HepG2 (cell line): ENCODE data around the gene ITGA6. TPM values are rescaled to one million over a fixed set of nuclear protein-coding genes. Genes with fewer than 3 reads are reported as not detected.

Experiments used
- ATAC-seq: fragments of 200-7000 bp; cut with Tn5 transposase; 3 replicates; pipeline ENCODE4 v1.9.1; 2020; ENCODE audit warnings: mild to moderate bottlenecking, moderate library complexity
- BruUV-seq: library from RNA; stranded (reverse); fragments of 400-500 nt; replicated peaks from 2 replicates; lab custom pipeline; 2021; lab: Mats Ljungman, UMichigan
- CTCF ChIA-PET: fragments of 300-600 bp; formaldehyde crosslinking; extraction: SDS; loops from one replicate; lab custom pipeline; 2021; ENCODE audit warnings: low total read pairs, inconsistent platforms, low intra/inter-chr PET ratio; lab: Yijun Ruan, JAX
- POLR2A ChIA-PET: fragments of 350-600 bp; sonication (Branson Sonifier 250); formaldehyde crosslinking; loops from one replicate; lab custom pipeline; 2020; ENCODE audit warnings: antibody characterized with exemption, inconsistent platforms; lab: Yijun Ruan, JAX
- DNase-seq: peaks from one replicate; pipeline ENCODE4 v3.0.0-alpha.2; 2015; ENCODE audit warnings: low spot score
- FAIRE-seq: peaks from 3 replicates; lab custom pipeline; 2011; peaks lifted over from hg19 to GRCh38; lab: Jason Lieb, UNC
- H2AFZ ChIP-seq: one replicate; pipeline ENCODE4 v1.6.1; 2011; ENCODE audit warnings: low read length, inconsistent platforms
- H3K27ac ChIP-seq: fragments of 300-600 bp; 3 replicates; pipeline ENCODE4 v1.8.0; 2011; ENCODE audit warnings: mixed run types, mild to moderate bottlenecking, mixed read lengths, low read length, inconsistent platforms; ENCODE audit not compliant: insufficient read depth; ENCODE audit errors: extremely low read length
- H3K27me3 ChIP-seq, 2 experiments: fragments of 200-600 bp in 1 of 2; 2 replicates in 1 of 2; 3 replicates in 1 of 2; pipeline versions ENCODE4 v1.6.0 to v1.8.0; 2011; ENCODE audit warnings: low read length in 2 of 2, mild to moderate bottlenecking in 2 of 2, moderate library complexity in 2 of 2, inconsistent platforms in 1 of 2; ENCODE audit not compliant: insufficient read depth in 2 of 2, control insufficient read depth in 1 of 2
- H3K36me3 ChIP-seq, 2 experiments: fragments of 200-600 bp in 1 of 2; replicated peaks in 1 of 2; 2 replicates in 1 of 2; 3 replicates in 1 of 2; pipeline versions ENCODE4 v1.5.1 to v1.8.0; 2011; ENCODE audit warnings: low read length in 2 of 2, inconsistent platforms in 1 of 2; ENCODE audit not compliant: insufficient read depth in 2 of 2, control insufficient read depth in 1 of 2
- H3K4me1 ChIP-seq: 2 replicates; pipeline ENCODE4 v1.5.1; 2012; ENCODE audit warnings: low read length, inconsistent platforms; ENCODE audit not compliant: insufficient read depth
- H3K4me2 ChIP-seq: 2 replicates; pipeline ENCODE4 v1.6.0; 2011; ENCODE audit warnings: low read depth, low read length, inconsistent platforms
- H3K4me3 ChIP-seq, 3 experiments: fragments of 200-600 bp in 1 of 3; sonication (generic), shearing (Covaris generic) in 1 of 3; replicated peaks in 1 of 3; 2 replicates each; pipeline ENCODE4 v1.5.1; 2011 to 2016; ENCODE audit warnings: low read length in 3 of 3, inconsistent platforms in 2 of 3, low read depth in 2 of 3, mild to moderate bottlenecking in 2 of 3, control low read depth in 1 of 3, mixed read lengths in 1 of 3; ENCODE audit not compliant: insufficient read depth in 1 of 3
- H3K79me2 ChIP-seq: one replicate; pipeline ENCODE4 v1.6.1; 2011; ENCODE audit warnings: low read length, inconsistent platforms; ENCODE audit not compliant: insufficient read depth
- H3K9ac ChIP-seq: 2 replicates; pipeline ENCODE4 v1.6.0; 2011; ENCODE audit warnings: mild to moderate bottlenecking, low read depth, low read length, inconsistent platforms; ENCODE audit not compliant: insufficient read depth
- H3K9me3 ChIP-seq: 2 replicates; pipeline ENCODE4 v1.5.1; 2012; ENCODE audit warnings: mild to moderate bottlenecking, low read length
- H4K20me1 ChIP-seq: 2 replicates; pipeline ENCODE4 v1.6.0; 2011; ENCODE audit warnings: inconsistent platforms, mild to moderate bottlenecking, low read length, moderate library complexity; ENCODE audit not compliant: insufficient read depth
- DMAP1 ChIP-seq: IDR thresholded peaks from 2 replicates; pipeline ENCODE4 v1.6.1; 2016
- DRAP1 ChIP-seq: IDR thresholded peaks from 2 replicates; pipeline ENCODE4 v1.6.1; 2016; ENCODE audit warnings: missing genetic modification reagents, missing compliant biosample characterization
- EED ChIP-seq: sonication (generic); formaldehyde crosslinking; IDR thresholded peaks from 2 replicates; pipeline ENCODE4 v1.5.0; 2020; ENCODE audit warnings: mild to moderate bottlenecking, missing genetic modification reagents
- KDM1A ChIP-seq: IDR thresholded peaks from 2 replicates; pipeline ENCODE4 v1.6.1; 2016; ENCODE audit warnings: missing compliant biosample characterization
- KLF16 ChIP-seq, 2 experiments: sonication (generic) in 1 of 2; formaldehyde crosslinking in 1 of 2; IDR thresholded peaks; 2 replicates each; pipeline versions ENCODE4 v1.6.1 to v1.8.0; 2016 to 2023; ENCODE audit warnings: missing genetic modification reagents in 2 of 2, missing compliant biosample characterization in 1 of 2
- RFX3 ChIP-seq: IDR thresholded peaks from 2 replicates; pipeline ENCODE4 v1.6.1; 2016; ENCODE audit warnings: missing biosample characterization, missing genetic modification reagents
- STAT5B ChIP-seq: sonication (generic); formaldehyde crosslinking; IDR thresholded peaks from 2 replicates; pipeline ENCODE4 v1.4.0; 2020; ENCODE audit warnings: missing genetic modification reagents
- TMF1 ChIP-seq: sonication (generic); formaldehyde crosslinking; IDR thresholded peaks from 2 replicates; pipeline ENCODE4 v1.8.1; 2022; ENCODE audit warnings: low read depth, missing genetic modification reagents
- ZNF607 ChIP-seq: sonication (generic); formaldehyde crosslinking; IDR thresholded peaks from 2 replicates; pipeline ENCODE4 v1.5.1; 2020; ENCODE audit warnings: missing genetic modification reagents, mild to moderate bottlenecking, borderline replicate concordance
- ZNF614 ChIP-seq: IDR thresholded peaks from 2 replicates; pipeline ENCODE4 v1.6.1; 2018; ENCODE audit warnings: missing biosample characterization, missing genetic modification reagents, inconsistent platforms, borderline replicate concordance
- WGBS: methylation state at CpG from one replicate; pipeline ENCODE4 v1.1.6; 2017; ENCODE audit warnings: low lambda C conversion rate; 5-methylcytosine and 5-hydroxymethylcytosine counted together
- in situ Hi-C: cut with HindIII; loops from 2 replicates; pipeline ENCODE4 v1.10.0; 2017; ENCODE audit warnings: low pct_unique_long_range_greater_than_20kb; ENCODE audit not compliant: extremely low pct_ligation_motif_present
- intact Hi-C: fragments of 100-400 bp; cut with micrococcal nuclease; formaldehyde crosslinking; loops from one replicate; pipeline ENCODE4 v1.10.0; 2022; ENCODE audit not compliant: unreplicated experiment
- polyA plus RNA-seq, 8 experiments: library from polyadenylated mRNA; depleted of rRNA in 3 of 8; stranded (reverse) in 7 of 8; unstranded in 1 of 8; fragments of >200 nt; fragmentation: Illumina TruSeq in 4 of 8; extraction: Trizol in 4 of 8; gene quantifications; 2 replicates each; pipeline versions ENCODE4 v1.2.1 to v1.2.3, GENCODE V29; 2011 to 2016; ENCODE audit warnings: low read depth in 4 of 8, missing spikeins in 1 of 8, mixed read lengths in 1 of 8; ENCODE audit not compliant: insufficient read depth in 1 of 8
- total RNA-seq, 5 experiments: library from RNA; depleted of rRNA; stranded (reverse); fragments of >200 nt; fragmentation: Illumina TruSeq; extraction: Trizol; gene quantifications; 2 replicates each; pipeline ENCODE4 v1.2.3, GENCODE V29; 2016; ENCODE audit warnings: low read depth in 1 of 5
- TF ChIP-seq, protein P1 (sequence below): sonication (generic); formaldehyde crosslinking; IDR thresholded peaks from 2 replicates; pipeline ENCODE4 v1.8.1; 2022; ENCODE audit warnings: mild to moderate bottlenecking, missing genetic modification reagents
- TF ChIP-seq, protein P2 (sequence below): sonication (generic); formaldehyde crosslinking; conservative IDR thresholded peaks from 2 replicates; pipeline ENCODE4 v1.4.0; 2020; ENCODE audit warnings: mild to moderate bottlenecking, missing genetic modification reagents, moderate library complexity
- TF ChIP-seq, protein P3 (sequence below): sonication (generic); formaldehyde crosslinking; IDR thresholded peaks from 2 replicates; pipeline ENCODE4 v1.4.0; 2020; ENCODE audit warnings: missing genetic modification reagents, mild to moderate bottlenecking, borderline replicate concordance

Gene ITGA6
- total and polyA plus RNA-seq, 2 of the 13 experiments (the other 11 are each of a cell fraction or from before 2014, with no cell fraction given), result 24.0 to 92.5 TPM

DNA sequence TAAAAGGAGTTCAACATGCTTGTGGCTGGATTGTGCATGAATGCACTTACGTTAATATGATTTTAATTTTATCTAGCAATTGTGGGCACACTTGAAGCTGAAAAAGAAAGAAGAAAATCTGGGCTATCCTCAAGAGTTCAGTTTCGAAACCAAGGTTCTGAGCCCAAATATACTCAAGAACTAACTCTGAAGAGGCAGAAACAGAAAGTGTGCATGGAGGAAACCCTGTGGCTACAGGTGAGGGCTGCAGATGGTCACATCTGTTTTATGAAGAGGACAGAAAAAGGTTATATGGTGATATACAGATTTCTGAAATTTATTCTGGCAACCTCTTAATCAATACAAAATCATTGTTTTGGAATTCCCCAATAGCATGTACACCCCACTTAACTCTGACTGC is 57.3 kb downstream of the ITGA6 start:
- no peak for FAIRE-seq
- CTCF ChIA-PET, result interaction anchor here (1.3 to 2.0 kb wide), 2 partner anchors 19 to 312 kb away, joined by 3 to 11 read pairs; no protein-coding TSS in a partner anchor
- no peak overlapping the region for H3K9ac ChIP-seq
- no peak overlapping the region for H2AFZ ChIP-seq
- TF ChIP-seq TMF1 (CRISPR knock-in tag) (no peak), EED (CRISPR knock-in tag) (no peak), KDM1A (CRISPR knock-in tag) (no peak), DMAP1 (CRISPR knock-in tag) (no peak), DRAP1 (CRISPR knock-in tag) (no peak), RFX3 (CRISPR knock-in tag) (no peak), ZNF614 (CRISPR knock-in tag) (no peak), STAT5B (CRISPR knock-in tag) (no peak), KLF16 (CRISPR knock-in tag; IDR thresholded peaks at IDR 0.05) (no peak), ZNF607 (CRISPR knock-in tag) (no peak)
- TF ChIP-seq, protein P1, sequence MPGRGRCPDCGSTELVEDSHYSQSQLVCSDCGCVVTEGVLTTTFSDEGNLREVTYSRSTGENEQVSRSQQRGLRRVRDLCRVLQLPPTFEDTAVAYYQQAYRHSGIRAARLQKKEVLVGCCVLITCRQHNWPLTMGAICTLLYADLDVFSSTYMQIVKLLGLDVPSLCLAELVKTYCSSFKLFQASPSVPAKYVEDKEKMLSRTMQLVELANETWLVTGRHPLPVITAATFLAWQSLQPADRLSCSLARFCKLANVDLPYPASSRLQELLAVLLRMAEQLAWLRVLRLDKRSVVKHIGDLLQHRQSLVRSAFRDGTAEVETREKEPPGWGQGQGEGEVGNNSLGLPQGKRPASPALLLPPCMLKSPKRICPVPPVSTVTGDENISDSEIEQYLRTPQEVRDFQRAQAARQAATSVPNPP (CRISPR knock-in tag), result no peak
- TF ChIP-seq, protein P2, sequence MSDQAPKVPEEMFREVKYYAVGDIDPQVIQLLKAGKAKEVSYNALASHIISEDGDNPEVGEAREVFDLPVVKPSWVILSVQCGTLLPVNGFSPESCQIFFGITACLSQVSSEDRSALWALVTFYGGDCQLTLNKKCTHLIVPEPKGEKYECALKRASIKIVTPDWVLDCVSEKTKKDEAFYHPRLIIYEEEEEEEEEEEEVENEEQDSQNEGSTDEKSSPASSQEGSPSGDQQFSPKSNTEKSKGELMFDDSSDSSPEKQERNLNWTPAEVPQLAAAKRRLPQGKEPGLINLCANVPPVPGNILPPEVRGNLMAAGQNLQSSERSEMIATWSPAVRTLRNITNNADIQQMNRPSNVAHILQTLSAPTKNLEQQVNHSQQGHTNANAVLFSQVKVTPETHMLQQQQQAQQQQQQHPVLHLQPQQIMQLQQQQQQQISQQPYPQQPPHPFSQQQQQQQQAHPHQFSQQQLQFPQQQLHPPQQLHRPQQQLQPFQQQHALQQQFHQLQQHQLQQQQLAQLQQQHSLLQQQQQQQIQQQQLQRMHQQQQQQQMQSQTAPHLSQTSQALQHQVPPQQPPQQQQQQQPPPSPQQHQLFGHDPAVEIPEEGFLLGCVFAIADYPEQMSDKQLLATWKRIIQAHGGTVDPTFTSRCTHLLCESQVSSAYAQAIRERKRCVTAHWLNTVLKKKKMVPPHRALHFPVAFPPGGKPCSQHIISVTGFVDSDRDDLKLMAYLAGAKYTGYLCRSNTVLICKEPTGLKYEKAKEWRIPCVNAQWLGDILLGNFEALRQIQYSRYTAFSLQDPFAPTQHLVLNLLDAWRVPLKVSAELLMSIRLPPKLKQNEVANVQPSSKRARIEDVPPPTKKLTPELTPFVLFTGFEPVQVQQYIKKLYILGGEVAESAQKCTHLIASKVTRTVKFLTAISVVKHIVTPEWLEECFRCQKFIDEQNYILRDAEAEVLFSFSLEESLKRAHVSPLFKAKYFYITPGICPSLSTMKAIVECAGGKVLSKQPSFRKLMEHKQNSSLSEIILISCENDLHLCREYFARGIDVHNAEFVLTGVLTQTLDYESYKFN, result no peak
- TF ChIP-seq, protein P3, sequence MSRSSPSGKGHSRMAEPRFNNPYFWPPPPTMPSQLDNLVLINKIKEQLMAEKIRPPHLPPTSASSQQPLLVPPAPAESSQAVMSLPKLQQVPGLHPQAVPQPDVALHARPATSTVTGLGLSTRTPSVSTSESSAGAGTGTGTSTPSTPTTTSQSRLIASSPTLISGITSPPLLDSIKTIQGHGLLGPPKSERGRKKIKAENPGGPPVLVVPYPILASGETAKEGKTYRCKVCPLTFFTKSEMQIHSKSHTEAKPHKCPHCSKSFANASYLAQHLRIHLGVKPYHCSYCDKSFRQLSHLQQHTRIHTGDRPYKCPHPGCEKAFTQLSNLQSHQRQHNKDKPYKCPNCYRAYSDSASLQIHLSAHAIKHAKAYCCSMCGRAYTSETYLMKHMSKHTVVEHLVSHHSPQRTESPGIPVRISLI (CRISPR knock-in tag), result no peak
- TF ChIP-seq, all 625 proteins: peak for 0
- no peaks in the 10 kb centered on the region for H4K20me1 ChIP-seq
- ATAC-seq (no peak), DNase-seq (no peak)
- H3K9me3 ChIP-seq, result no peaks in the 10 kb centered on the region
- intact Hi-C loops, result loop anchor here (5.0 kb wide), 2 partner anchors 73 to 312 kb away; partner anchors contain the start of gene PDK1
- 98% methylated on average over 2 of the region's 2 CpGs for whole genome bisulfite sequencing
- POLR2A ChIA-PET, result no interaction called here
- no peaks in the 10 kb centered on the region for H3K79me2 ChIP-seq
- BruUV-seq, result no TSS peak
- no peak overlapping the region for H3K4me2 ChIP-seq
- H3K27me3 ChIP-seq, result no peaks in the 10 kb centered on the region
- H3K36me3 ChIP-seq, result peaks cover 7 to 60% of the 10 kb centered on the region in 2 experiments
- in situ Hi-C loops, result no loop called here
- no peak overlapping the region for H3K27ac ChIP-seq
- H3K4me1 ChIP-seq, result peaks cover 38% of the 10 kb centered on the region
- H3K4me3 ChIP-seq, result no peak overlapping the region
